ENCODE results near the gene RGS17.

- TF ChIP-seq TARDBP (IDR thresholded peaks at IDR 0.05), result no peak
- no peak for TF ChIP-seq FOXM1 (IDR thresholded peaks at IDR 0.05; ENCODE audit: borderline replicate concordance)
- TF ChIP-seq BHLHE40 (IDR thresholded peaks at IDR 0.05; ENCODE audit: borderline replicate concordance), result no peak
- no peak for TF ChIP-seq ZNF384 (IDR thresholded peaks at IDR 0.05)
- TF ChIP-seq NFRKB (IDR thresholded peaks at IDR 0.05), result no peak
- no peak for TF ChIP-seq FOXA1 (IDR thresholded peaks at IDR 0.05)
- TF ChIP-seq SUZ12 (IDR thresholded peaks at IDR 0.05), result no peak
- no peak for TF ChIP-seq SP1 (IDR thresholded peaks at IDR 0.05)
- no peak for TF ChIP-seq L3MBTL2 (conservative IDR thresholded peaks at IDR 0.05)
- no peak for TF ChIP-seq LEF1 (IDR thresholded peaks at IDR 0.05; ENCODE audit: borderline replicate concordance)
- no peak for TF ChIP-seq FOXK2 (IDR thresholded peaks at IDR 0.05)
- no peak for TF ChIP-seq HDGF (IDR thresholded peaks at IDR 0.05; ENCODE audit: borderline replicate concordance)
These were observed 25.1 kb downstream of the RGS17 start for GRCh38 chr6:153106021-153106420.

Data from HEK293T (cell line).